Measurements from ENCODE around the gene NEK6. TPM values are rescaled to one million over a fixed set of nuclear protein-coding genes. Genes with fewer than 3 reads are reported as not detected.
A peak's percentile ranks its signal among the peaks of the same experiment; 100 is the strongest.

Gene NEK6
- total and polyA plus RNA-seq, 10 of the 15 experiments (the other 5 are each of a cell fraction or from before 2014, with no cell fraction given) = 31.3 to 161 (median 89.2) TPM

- H3K4me1 ChIP-seq (ENCODE audit: control insufficient read depth, insufficient read depth, low read length) = peaks cover 15% of the 10 kb centered on the region
- H3K36me3 ChIP-seq (ENCODE audit: control insufficient read depth in 2 of 2, insufficient read depth in 2 of 2, low read length in 1 of 2) = peaks cover 32 to 52% of the 10 kb centered on the region in 2 experiments
- H3K27ac ChIP-seq (ENCODE audit: control insufficient read depth, insufficient read depth) = no peak overlapping the region
- FAIRE-seq (no peak), DNase-seq (ENCODE audit: low read depth, low spot score) (no peak), ATAC-seq (no peak)
- no peak overlapping the region for H2AFZ ChIP-seq (ENCODE audit: control insufficient read depth, low read depth, low read length)
- H3K79me2 ChIP-seq (ENCODE audit: control insufficient read depth, insufficient read depth, low read length) = peaks cover 98% of the 10 kb centered on the region
- ChIA-PET CTCF (interaction anchor here (0.6 to 0.9 kb wide), 2 partner anchors 149 to 812 kb away, joined by 3 read pairs; no protein-coding TSS in a partner anchor), RAD21 (ENCODE audit: unreplicated experiment) (no interaction called here), POLR2A (interaction anchor here (1.2 kb wide), 1 partner anchor 85 kb away, joined by 3 read pairs; no protein-coding TSS in a partner anchor), SMC1A (ENCODE audit: uncharacterized antibody, unreplicated experiment) (no interaction called here)
- no peak overlapping the region for H3K9ac ChIP-seq (ENCODE audit: control insufficient read depth, insufficient read depth, low read length)
- BruUV-seq (replicated peaks) = no TSS peak
- 56% methylated on average over 7 of the region's 7 CpGs for WGBS (ENCODE audit: insufficient coverage, insufficient replicate concordance, low lambda C conversion rate, missing lambda C conversion rate)
- intact Hi-C loops (cut with micrococcal nuclease; ENCODE audit: unreplicated experiment) = no loop called here
- no peak overlapping the region for H3K4me2 ChIP-seq (ENCODE audit: control insufficient read depth, insufficient read depth)
- in situ Hi-C loops (cut with MboI) = no loop called here
- peaks cover 39% of the 10 kb centered on the region for H4K20me1 ChIP-seq (ENCODE audit: control insufficient read depth, insufficient read depth)
- no peaks in the 10 kb centered on the region for H3K27me3 ChIP-seq (replicated peaks in 1 of 2; ENCODE audit: control insufficient read depth in 2 of 2, insufficient read depth in 2 of 2, low read length in 1 of 2)
- no peak overlapping the region for H3K4me3 ChIP-seq
- H3K9me3 ChIP-seq (replicated peaks; ENCODE audit: control insufficient read depth, insufficient read depth, low read length) = no peaks in the 10 kb centered on the region
- TF ChIP-seq POLR2A (IDR thresholded peaks at IDR 0.05; ENCODE audit: low read depth, low read length) = peak; percentile 20; the same call in 1 of the 2 replicates
- no peak for TF ChIP-seq SUZ12 (IDR thresholded peaks at IDR 0.05; ENCODE audit: unreplicated experiment)
- no peak for TF ChIP-seq IKZF2 (IDR thresholded peaks at IDR 0.05)
- no peak for TF ChIP-seq NBN (IDR thresholded peaks at IDR 0.05)
Measured at GRCh38 chr9:124271660-124272059, 13.9 kb downstream of the NEK6 start.

GRCh38 chr9:124272118-124272517, 14.4 kb downstream of the NEK6 start:
- in situ Hi-C loops (cut with MboI) = no loop called here
- H3K4me2 ChIP-seq (ENCODE audit: control insufficient read depth, insufficient read depth) = no peak overlapping the region
- DNase-seq (ENCODE audit: low read depth, low spot score) (no peak), FAIRE-seq (no peak), ATAC-seq (no peak)
- BruUV-seq (replicated peaks) = no TSS peak
- ChIA-PET SMC1A (ENCODE audit: uncharacterized antibody, unreplicated experiment) (no interaction called here), RAD21 (ENCODE audit: unreplicated experiment) (no interaction called here), CTCF (interaction anchor here (0.9 kb wide), 1 partner anchor 150 kb away, joined by 3 read pairs; no protein-coding TSS in a partner anchor), POLR2A (no interaction called here)
- H3K9ac ChIP-seq (ENCODE audit: control insufficient read depth, insufficient read depth, low read length) = no peak overlapping the region
- peaks cover 33 to 52% of the 10 kb centered on the region in 2 experiments for H3K36me3 ChIP-seq (ENCODE audit: control insufficient read depth in 2 of 2, insufficient read depth in 2 of 2, low read length in 1 of 2)
- no peak overlapping the region for H2AFZ ChIP-seq (ENCODE audit: control insufficient read depth, low read depth, low read length)
- WGBS (ENCODE audit: insufficient coverage, insufficient replicate concordance, low lambda C conversion rate, missing lambda C conversion rate) = 92% methylated on average over 7 of the region's 7 CpGs
- H3K79me2 ChIP-seq (ENCODE audit: control insufficient read depth, insufficient read depth, low read length) = peaks cover 97% of the 10 kb centered on the region
- intact Hi-C loops (cut with micrococcal nuclease; ENCODE audit: unreplicated experiment) = no loop called here
- H3K27ac ChIP-seq (ENCODE audit: control insufficient read depth, insufficient read depth) = no peak overlapping the region
- H3K4me1 ChIP-seq (ENCODE audit: control insufficient read depth, insufficient read depth, low read length) = peaks cover 11% of the 10 kb centered on the region
- no peak overlapping the region for H3K4me3 ChIP-seq
- H3K27me3 ChIP-seq (replicated peaks in 1 of 2; ENCODE audit: control insufficient read depth in 2 of 2, insufficient read depth in 2 of 2, low read length in 1 of 2) = no peaks in the 10 kb centered on the region
- H3K9me3 ChIP-seq (replicated peaks; ENCODE audit: control insufficient read depth, insufficient read depth, low read length) = no peaks in the 10 kb centered on the region
- H4K20me1 ChIP-seq (ENCODE audit: control insufficient read depth, insufficient read depth) = peaks cover 39% of the 10 kb centered on the region
- TF ChIP-seq JUNB (IDR thresholded peaks at IDR 0.05) = no peak
- no peak for TF ChIP-seq ELK1 (IDR thresholded peaks at IDR 0.05; ENCODE audit: low read depth, low read length)
- TF ChIP-seq RELB (IDR thresholded peaks at IDR 0.05; ENCODE audit: low read depth) = no peak
- TF ChIP-seq NR2C1 (IDR thresholded peaks at IDR 0.05) = no peak
- no peak for TF ChIP-seq E2F4 (IDR thresholded peaks at IDR 0.05; ENCODE audit: low read depth, low read length)
- no peak for TF ChIP-seq NBN (IDR thresholded peaks at IDR 0.05)
- no peak for TF ChIP-seq PKNOX1 (IDR thresholded peaks at IDR 0.05)
- no peak for TF ChIP-seq NR2F1 (conservative IDR thresholded peaks at IDR 0.05)
- no peak for TF ChIP-seq MLLT1 (IDR thresholded peaks at IDR 0.05)
- TF ChIP-seq ATF7 (IDR thresholded peaks at IDR 0.05; ENCODE audit: low read depth) = no peak

All from GM12878 (cell line).